Activated gamma-delta T cell treated with anti-CD3 and anti-CD28 coated beads, Interleukin-2, amount 50 U/mL, for 16 hours (primary cell): ENCODE results near the gene ASS1.
"Not testable (repeated sequence)": the region's sequence is repeated elsewhere in the genome, so short reads cannot be mapped to it uniquely, and the experiment has no call there.

Source experiments
- DNase-seq: peaks from one replicate; pipeline ENCODE4 v3.0.0-alpha.2; 2020; ENCODE audit warnings: low read depth

The ASS1 gene

DNA sequence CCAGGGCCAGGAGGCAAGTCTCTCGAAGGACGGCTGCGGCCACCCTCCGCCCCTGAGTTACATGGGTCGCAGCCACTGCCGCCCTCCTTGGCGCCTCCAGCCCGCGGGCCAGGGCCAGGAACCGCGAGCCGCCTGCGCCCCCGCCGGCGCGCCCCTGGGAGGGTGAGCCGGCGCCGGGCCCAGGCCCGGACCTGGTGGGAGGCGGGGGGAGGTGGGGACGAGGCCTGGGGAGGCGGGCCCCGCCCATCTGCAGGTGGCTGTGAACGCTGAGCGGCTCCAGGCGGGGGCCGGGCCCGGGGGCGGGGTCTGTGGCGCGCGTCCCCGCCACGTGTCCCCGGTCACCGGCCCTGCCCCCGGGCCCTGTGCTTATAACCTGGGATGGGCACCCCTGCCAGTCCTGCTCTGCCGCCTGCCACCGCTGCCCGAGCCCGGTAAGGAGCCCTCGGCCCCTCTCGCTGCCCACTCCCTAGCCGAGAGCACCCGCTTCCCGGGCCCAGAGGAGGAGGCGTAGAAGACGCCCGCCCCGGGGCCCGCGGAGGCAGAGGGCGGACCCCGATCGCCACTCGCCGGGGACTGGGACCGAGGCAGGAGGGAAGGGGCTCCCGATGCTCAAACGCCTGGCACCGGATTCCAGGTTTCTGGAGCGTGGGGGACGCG, at the start of gene ASS1:
ASS1 (plus strand) TSS at position 397 of the 657 bp plus-strand sequence. CDS start 7,268 bp downstream, outside the sequence.
- no peak for DNase-seq

DNA sequence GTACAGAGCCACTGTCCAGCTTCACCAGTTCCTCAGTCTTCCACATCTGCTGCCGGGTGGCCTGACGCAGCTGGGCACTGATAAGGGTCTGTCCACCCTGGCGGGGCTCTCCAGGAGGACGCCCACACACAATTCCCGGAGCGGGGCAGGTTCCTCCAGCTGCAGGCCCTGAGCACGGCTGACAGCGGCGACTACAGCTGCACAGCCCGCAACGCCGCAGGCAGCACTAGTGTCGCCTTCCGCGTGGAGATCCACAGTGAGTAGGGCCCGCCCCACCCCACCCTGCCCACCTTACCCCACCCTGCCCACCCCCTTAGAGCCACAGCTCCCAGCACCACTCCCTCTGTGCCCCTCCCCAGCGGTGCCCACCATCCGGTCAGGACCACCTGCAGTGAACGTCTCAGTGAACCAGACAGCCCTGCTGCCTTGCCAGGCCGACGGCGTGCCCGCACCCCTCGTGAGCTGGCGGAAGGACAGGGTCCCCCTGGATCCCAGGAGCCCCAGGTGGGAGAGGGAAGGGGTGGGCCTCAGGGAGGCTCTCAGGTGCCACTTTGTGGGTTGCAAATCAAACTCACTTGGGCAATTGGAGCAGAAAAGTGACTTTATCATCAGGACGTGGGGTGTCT, 48.8 kb upstream of the ASS1 start:
- DNase-seq, result no peak

DNA sequence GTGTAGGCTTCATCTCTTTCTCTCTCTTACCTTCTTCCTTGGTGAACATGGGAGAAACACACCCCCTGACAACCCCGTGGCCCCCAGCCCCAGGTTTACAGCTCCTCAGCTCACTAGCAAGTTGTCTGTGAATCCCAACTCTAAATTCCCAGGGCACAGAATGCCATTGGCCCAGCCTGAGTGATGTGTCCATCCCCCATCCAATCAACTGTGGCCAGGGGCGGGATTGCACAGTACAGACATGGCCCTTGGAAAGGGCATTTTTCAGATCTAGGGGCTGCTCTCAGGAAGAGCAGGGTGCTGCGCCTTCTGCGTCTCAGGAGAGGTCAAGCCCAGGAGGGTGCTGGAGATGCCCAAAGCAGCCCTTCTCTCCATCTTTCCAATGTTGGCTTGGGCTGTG, 48.2 kb upstream of the ASS1 start:
- no peak for DNase-seq

DNA sequence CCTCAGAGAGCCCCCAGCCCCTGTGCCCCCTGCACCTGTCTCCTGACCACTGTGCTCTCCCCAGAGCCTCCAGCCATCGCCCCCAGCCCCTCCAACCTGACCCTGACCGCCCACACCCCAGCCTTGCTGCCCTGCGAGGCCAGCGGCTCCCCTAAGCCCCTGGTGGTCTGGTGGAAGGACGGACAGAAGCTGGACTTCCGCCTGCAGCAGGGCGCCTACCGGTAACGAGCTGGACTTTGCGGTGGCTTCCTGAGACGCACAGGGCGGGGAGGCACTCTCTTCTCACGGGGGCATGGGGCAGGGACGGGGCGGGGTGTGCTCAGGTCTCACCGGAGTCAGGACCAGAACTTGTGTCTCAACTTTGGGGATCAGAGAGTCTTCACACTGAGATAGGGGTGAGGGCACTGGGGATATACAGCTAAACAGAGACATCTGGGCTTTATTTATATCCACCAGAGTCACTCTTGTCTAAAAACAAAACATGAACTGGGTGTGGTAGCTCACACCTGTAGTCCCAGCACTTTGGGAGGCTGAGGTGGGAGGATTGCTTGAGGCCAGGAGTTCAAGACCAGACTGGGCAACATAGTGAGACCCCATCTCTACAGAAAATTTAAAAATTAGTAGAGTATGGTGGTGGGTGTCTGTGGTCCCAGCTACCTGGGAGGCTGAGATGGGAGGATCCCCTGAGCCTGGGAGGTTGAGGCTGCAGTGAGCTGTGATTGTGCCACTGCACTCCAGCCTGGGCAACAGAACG, 46.1 kb upstream of the ASS1 start:
- DNase-seq, result no peak

DNA sequence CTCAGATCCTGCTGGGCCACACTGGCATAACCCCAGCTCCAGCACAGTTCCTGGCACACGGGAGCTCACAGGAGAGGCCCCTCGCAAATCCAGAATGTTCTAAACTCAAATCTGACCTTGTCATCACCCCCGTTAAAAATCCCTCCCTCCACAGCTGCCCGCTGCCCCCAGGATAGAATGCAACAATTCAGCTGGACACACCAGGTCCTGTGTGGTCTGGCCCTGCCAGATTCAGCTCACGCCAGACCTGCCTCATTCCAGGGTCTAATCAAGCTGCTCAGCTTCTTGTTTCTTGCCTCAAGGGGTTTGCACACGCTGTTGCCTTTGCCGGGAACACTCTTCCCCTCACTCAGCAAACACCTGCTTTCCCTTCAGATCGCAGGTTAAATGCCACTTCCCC, 45.0 kb upstream of the ASS1 start:
- DNase-seq, result no peak

DNA sequence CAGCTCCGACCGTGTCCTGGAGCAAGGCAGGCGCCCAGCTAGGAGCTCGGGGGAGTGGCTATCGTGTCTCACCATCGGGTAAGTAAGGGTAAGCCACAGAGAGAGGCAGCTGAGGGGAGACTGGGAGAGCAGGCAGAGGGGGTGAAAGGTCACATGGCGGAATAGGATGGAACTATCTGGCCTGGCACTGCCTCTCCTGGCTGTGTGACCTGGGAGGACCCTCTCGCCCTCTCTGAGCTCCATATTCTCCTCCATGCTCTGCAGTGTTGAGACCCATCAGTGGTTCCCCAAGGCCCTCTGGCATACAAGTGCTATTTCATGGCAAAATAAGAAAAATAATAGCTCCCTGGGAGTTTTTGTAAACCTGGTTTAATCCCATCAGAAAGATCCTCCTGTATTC, 43.9 kb upstream of the ASS1 start:
- DNase-seq, result no peak

DNA sequence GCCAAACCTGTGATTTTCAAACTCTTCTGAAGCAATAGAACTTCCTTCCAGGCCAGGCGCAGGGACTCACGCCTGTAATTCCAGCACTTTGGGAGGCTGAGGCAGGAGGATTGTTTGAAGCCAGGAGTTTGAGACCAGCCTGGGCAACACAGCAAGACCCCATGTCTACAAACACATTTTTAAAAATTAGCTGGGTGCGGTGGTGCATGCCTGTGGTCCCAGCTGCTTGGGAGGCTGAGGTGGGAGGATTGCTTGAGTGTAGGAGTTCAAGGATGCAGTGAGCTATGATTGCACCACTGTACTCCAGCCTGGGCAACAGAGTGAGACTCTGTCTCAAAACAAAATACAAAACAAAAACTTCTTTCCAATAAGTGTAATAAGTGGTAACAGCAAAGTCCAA, 43.0 kb upstream of the ASS1 start:
- DNase-seq, result not testable (repeated sequence)

DNA sequence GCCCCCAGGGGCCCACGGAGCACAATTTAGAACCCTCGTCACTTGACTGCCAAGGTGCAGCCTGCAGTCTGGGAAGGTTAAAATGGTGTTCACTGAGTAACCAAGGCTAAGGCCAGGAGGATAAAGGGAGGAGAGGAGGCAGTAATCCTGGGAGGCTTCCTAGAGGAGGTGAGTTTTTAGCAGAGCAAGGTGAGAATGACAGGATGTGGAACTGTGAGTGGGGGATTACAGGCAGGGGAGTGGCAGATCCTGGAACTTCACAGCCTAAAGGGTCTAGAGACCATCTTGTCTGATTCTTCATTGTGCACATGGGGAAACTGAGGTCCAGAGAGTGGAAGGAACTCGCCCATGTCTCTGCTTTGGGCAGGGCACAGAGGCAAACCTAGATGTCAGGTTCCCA, 42.5 kb upstream of the ASS1 start:
- DNase-seq, result no peak

DNA sequence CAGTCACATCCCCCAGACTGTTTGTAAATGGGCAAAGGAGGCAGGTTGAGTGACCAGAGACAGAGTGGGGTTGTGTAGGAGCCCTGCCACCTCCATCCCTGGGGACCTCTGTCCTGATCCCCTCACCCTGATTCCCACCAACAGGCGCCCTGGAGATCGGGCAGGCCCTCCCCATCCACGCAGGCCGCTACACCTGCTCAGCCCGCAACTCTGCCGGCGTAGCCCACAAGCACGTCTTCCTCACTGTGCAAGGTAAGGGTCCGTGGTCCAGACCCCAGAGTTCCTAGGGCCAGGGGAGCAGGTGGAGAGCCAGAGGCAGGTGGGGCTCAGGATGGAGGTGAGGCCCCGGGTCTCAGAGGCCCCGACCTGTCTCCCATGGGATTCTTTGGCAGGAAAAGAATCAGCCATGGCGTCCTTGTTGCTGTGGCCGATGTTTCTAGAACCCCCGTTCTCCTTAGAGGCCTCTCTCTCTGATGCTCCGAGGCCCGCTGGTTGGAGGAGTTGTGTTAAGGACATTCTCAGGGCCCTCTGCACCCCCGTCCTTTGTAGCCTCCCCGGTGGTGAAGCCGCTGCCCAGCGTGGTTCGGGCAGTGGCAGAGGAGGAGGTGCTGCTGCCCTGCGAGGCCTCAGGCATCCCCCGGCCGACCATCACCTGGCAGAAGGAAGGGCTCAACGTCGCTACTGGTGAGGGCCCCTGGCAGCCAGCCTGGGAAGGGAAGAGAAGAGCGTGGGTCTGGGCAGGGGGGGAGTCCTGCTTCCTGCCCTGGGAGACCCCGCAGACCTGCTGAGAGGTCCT, 41.9 kb upstream of the ASS1 start:
- DNase-seq, result no peak

DNA sequence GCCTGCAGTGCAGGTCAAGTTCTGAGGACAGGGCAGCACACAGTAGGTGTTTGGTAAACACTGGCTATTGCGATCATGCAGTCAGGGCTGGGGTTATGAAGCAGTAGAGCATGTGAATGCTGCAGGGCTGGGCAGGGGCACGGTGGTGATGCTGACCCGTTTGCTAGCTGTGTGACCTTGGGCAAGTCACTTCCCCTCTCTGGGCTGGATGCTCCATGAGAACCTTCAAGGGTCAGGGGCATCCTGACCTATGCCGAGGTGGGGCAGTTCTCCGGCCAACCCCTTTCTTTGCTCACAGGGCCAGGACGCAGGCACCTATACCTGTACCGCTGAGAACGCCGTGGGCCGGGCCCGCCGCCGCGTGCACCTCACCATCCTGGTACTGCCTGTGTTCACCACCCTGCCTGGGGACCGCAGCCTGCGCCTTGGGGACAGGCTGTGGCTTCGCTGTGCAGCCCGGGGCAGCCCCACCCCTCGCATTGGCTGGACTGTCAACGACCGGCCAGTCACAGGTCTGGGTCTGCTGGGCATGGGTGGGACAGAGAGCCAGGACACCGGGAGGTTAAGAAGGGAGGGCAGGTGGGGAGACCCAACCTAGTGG, 39.0 kb upstream of the ASS1 start:
- DNase-seq, result no peak

DNA sequence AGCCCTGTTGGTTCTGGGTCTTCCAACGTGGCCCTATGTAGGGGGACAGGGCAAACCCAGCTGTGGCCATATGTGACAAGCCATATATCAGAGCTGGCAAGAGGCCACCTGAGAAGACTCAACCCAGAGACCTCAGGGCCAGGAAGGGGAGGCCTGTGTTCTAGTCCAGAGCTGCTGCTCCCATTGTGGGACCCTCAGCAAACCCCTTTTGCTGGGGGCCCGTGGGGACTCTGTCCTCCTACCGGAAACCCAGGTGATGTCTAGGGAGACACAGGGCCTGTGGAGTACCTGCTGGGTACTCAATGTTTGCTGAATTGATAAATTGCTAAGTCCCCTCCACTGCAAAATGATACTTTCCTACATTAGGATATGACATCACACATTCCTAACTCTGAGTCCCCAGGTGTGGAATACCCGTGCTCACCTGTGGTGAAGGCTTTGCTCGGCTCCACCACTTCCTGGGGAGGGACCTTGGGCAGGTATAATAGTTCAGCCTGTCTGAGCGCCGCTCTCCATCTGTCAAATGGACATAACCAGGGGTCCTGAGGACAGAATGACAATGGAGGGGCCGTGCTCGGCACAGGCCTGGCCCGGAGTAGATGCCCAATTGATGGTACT, 38.4 kb upstream of the ASS1 start:
- DNase-seq, result no peak

DNA sequence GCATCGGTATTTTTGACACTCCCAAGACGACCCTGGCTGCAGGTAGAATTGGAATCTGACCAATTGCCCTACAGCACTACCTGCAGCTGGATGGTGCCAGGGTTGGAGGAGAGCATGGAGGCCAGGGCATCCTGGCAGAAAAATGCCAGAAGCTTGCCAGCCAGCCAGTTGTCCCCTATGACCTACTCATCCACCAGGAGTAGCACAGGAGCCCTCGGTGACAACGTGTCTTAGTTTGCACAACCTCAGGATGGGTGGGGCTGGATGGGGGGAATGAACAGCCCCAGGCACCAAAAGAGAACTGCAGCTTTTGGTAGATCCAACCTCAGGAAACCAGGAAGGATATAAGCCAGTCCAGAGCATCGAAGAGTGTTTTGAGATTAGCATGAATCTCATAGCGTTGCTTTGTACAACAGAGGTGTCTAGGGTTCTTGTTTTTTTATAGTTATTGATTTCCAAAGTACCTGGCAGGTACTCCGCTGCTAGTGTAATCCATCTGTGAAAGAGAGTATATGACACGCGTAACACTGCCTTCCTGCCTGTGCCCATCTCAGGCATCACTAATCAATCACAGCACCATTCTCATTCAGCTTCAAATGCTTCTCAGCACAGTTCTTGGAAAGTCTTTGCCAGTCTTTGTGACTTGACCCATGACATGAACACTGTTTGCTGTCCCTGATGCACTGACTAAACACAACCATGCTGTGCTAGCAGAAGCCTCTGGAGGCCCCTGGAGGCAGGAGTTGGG, 36.7 kb upstream of the ASS1 start:
- no peak for DNase-seq

DNA sequence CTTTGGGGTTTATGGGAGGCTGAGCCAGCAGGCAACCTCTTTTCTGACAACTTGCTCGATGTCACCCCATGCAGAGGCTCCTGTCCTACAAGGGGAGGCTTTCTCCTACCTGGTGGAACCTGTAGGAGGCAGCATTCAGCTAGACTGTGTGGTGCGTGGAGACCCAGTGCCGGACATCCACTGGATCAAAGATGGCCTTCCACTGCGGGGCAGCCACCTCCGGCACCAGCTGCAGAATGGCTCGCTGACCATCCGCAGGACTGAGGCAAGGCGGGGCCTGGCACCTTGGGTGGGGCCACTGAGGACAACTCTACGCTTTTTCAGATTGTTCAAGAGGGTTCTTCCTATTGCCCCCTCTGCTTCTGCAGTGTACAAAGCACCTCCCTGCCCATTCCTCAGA, 36.1 kb upstream of the ASS1 start:
- no peak for DNase-seq

DNA sequence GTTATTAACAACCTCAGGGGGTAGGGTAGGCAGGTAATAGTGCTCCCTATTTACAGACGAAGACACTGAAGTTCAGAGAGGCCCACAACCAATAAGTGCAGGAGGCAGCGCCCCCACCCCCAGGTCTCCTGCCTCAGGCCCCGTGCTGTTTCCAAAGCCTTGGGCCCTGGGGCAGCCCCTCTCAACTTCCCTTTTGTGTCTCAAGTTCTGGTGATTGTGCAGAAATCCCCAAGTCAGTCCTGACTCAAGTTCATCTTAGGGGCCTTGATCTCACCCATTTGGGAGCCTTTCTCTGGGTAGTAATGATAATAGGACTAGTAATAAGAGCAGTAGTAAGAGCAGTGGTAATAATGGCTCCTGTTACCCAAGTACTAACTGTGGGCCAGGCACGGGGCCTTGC, 35.5 kb upstream of the ASS1 start:
- DNase-seq, result no peak

DNA sequence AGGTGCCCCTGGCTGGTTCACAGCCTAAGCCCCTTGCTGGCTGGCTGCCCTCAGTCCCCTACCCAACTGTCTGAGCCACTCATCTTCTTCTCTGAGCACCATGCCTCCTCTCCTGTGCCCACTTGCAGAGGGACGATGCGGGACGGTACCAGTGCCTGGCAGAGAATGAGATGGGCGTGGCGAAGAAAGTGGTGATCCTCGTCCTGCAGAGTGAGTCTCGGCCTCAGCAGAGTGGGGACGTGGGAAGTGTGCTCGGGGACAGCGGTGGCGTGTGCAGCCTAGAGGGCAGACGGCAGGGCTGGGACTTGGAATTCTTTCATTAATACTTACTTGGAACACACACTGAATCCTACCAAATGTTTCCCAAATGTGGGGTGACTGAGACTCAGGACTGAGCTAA, 34.3 kb upstream of the ASS1 start:
- no peak for DNase-seq

DNA sequence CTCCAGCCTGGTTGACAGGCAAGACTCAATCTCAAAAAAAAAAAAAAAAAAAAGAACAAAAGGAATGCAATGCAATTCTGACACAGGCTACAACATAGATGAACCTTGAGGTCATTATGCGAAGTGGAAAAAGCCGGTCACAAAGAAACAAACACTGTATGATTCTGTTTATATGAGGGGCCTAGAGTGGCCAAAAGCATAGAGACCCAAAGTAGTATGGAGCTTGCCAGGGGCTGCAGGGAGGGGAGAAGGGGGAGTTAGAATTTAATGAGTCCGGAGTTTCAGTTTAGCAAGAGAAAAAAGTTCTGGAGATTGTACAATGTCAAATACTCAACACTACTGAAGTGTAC, 33.2 kb upstream of the ASS1 start:
- DNase-seq, result no peak

DNA sequence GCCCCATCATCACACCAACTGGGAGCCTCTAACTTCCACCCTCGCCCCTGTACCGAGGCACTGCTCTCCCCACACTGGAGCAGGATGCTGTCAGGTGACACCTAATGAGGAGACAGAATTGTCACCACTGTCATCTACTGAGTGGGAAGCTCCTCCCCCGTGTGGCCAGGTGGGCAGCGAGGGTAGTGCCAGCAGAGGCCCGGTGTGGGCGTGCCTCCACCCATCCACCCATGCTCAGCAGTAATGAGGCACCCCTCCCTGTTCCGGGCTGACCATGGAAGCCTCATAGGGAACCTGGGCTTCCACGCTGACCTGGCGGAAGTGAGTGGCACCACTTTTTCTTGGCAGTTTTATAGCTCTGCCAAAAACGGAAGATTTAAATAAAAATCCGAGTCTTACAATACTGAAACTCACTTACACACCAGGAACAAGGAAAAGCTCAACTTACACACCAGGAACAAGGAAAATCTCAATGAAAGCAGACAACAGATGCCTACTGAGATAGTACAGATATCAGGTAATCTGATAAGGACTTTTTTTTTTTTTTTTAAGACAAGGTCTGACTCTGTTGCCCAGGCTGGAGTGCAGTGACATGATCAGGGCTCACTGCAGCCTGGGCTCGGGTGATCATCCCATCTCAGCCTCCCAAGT, 30.6 kb upstream of the ASS1 start:
- no peak for DNase-seq

DNA sequence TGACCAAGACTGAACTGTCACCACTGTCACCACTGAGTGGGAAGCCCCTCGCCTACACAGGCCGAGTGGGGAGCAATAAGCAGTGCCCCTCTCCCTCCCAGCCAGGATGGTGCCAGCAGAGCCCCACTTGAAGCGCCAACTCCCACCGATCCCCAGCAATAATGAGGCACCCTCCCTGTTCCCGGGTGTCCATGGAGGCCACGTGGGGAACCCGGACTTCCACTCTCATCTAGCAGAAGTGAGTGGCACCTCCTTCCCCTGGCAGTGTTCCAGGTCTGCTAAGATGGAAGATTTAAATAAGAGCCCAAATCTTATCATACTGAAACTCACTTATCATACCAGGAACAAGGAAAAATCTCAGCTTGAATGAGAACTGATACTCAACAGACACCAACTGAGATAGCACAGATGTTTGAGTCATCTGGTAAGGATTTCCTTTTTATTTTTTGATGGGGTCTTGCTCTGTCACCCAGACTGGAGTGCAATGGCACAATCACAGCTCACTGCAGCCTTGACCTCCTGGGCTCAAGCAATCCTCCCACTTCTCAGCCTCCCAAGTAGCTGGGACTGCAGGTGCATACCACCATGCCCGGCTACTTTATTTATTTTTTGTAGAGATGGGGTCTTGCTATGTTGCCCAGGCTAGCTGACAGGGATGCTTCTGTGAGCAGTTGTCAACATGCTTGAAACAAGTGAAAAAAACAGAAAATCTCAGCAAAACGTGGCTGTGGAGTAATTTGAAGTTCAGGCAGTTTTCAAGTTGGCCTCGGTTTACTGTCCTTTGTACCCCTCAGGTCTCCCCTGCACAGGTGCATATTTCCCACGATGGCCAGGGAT, 29.6 kb upstream of the ASS1 start:
- DNase-seq, result no peak

DNA sequence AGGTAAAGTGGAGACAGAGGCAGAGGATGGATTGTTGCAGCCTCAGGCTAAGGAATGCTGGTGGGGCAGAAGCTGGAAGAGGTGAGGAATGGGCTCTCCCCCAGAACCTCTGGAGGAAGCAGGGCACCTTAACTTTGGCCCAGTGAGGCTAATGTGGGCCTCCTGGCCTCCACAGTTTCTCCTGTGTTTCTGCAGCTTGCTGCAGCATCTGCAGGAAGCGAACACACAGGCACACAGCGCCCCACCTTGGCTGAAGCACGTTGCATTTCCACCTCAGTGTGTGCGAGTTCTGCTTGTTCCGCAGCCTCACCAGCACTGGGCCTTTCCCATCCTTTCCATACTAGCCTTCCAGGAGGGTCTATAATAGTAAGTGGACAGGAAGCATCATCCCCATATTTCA, 27.2 kb upstream of the ASS1 start:
- DNase-seq, result no peak

DNA sequence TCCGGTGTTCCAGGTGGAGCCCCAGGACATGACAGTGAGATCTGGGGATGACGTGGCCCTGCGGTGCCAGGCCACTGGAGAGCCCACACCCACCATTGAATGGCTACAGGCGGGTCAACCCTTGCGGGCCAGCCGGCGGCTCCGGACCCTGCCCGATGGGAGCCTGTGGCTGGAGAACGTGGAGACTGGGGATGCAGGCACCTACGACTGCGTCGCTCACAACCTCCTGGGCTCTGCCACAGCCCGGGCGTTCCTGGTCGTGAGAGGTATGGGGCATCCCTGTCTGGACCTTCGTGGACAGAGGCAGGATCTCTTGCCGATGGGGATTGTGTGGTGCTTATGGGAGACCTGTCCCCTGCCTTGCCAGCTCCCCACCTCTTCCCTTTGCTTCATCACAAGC, 26.0 kb upstream of the ASS1 start:
- DNase-seq, result no peak
